HG02973 (cell line): ENCODE data around the gene SLC2A4RG.

Experiments used
- ATAC-seq: cut with Tn5 transposase; IDR thresholded peaks from one replicate; pipeline ENCODE4 v1.9.1; 2021; ENCODE audit warnings: moderate library complexity; ENCODE audit not compliant: unreplicated experiment

SLC2A4RG gene

GRCh38 chr20:63738687-63739129, 868 bp upstream of the SLC2A4RG start:
- ATAC-seq: no peak

DNA sequence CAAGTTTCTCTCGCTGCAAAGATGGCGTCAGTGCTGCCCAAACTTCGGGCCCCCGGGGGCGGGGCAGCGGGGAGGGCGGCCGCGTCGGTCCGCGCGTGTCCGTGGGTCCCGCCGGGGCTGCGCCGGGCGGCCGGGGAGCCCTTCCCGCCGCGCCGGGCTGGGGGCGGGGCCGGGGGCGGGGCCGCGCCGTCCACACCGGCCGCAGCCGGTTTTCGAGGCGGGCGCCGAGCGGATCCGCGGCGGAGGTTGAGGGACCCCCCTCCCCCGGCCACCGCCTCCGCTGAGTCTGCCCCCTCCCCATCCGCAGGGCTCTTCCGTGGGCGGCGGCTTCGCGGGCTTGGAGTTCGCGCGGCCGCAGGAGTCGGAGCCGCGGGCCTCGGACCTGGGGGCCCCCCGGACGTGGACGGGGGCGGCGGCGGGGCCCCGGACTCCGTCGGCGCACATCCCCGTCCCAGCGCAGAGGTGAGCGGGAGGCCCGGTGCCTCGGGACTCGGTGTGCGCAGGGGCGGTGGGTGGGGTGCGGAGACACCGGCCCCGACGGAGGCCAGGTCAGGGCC, 572 bp downstream of the SLC2A4RG start:
- ATAC-seq: peak; percentile 2

DNA sequence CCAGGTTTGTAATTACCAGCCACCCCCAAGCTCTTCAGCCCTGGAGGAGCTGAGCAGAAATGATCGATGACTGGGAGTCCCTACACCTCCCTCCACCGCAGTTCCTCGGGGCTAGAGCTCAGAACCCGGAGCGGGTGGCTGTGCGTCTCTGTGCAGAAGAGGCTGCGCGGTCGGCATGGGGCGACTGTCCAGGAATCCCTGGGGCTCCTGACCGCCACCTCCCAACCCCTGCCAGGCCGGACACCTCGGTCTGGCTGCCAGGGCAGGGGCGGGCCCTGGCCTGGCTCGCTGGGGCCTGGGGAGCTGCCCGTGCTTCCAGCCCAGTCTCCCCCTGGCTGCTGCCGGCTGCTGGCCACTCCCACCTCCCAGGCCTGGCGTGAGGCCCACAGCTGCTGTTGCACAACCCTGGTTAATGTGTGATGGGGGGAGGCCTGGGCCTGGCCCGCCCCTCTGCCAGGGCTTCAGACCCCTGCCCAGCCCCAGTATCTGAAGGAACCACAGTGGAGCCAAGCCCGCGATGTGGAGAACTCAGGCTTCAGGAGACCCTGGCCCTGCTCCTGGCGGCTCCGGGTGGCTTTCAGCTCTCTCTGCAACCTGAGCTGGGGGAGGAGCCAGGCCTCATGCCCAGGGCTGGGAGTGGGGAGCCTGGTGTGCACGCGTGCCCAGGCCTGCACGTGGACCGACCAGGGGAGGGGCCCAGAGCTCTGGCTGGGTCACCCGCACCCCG, 1.2 kb downstream of the SLC2A4RG start:
- no peak for ATAC-seq

- no peak for ATAC-seq
Observed at GRCh38 chr20:63741354-63741675, 1.7 kb downstream of the SLC2A4RG start.

GRCh38 chr20:63741676-63742380, 2.3 kb downstream of the SLC2A4RG start:
- ATAC-seq: no peak

GRCh38 chr20:63742381-63743024, 2.9 kb downstream of the SLC2A4RG start:
- no peak for ATAC-seq

- ATAC-seq: no peak
Observed at GRCh38 chr20:63743210-63743970, 3.8 kb downstream of the SLC2A4RG start.

DNA sequence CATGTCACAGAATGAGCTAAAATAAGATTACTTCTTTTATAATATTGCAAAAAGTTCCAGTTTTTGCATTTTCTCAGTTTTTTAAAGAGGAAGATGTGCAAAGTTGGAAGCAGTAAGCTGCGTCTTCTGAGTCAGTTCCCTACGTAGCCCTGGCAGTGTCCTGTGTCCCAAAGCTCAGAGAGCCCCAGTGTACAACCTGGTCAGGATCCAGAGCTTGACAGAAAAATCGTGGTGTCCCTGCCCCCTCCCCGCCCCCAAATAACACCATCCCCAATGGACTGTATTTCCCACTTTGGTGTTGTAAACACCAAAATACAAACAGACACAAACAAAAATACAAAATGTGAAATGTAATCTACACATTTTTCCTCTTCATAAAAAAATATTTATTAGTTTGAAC, 4.6 kb downstream of the SLC2A4RG start:
- ATAC-seq: no peak

DNA sequence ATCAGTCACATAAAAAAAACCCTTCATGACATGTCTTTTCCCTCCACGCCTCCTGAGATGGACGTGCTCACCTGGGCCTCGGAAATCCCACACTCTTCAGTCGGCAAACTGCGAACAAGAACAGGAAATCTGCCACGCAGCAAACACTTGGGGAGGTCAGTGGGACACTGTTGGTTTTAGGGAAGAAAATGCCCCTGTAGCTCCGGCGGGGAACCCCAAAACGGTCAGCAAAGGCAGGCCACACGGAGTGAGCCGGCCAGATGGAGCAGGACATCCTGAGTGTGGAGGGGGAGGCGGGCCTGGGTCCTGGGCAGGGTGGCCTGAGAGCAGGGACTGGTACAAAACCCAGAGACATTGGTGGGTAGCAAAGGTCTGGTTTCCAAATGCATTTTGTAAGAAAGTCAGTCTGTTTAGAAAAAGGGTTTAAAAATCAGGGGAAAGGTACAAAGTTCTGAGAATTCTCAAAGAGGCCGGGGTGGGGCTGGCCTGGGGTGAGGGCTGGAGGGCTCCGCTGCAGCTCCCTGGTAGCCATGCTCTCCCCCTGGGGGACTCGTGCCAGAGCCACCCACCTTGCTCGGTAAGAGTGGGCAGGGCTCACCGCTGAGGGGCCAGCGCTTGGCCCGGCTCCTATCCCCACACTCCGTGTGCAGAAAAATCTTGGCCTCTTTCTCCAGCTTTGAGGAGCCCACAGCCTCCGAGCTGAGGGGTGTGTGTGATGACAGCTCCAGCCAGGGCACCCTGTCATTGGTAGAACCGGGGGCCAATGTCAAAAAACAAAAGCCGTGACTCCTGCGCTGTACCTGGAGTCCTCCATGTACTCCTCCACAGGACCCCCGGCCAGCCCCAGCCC, 5.2 kb downstream of the SLC2A4RG start:
- no peak for ATAC-seq

DNA sequence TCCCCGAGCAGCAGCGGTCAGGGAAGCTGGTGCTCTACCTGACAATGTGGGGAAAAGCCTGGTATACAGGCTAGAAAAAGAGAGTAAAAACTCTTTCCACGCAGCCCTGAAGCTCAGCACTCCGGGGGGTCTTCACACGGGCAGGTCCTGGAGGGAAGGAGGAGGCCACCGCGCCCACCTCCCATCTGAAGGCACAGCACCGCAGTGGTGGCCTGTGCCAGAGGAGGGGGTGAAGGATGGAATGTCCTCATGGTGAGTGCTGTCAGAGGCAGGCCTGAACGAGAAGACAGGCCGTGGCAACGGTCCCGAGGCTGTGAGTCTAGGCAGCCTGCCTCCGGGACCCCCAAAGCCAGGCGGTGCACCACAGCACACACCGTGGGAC, 5.8 kb downstream of the SLC2A4RG start:
- ATAC-seq: no peak

DNA sequence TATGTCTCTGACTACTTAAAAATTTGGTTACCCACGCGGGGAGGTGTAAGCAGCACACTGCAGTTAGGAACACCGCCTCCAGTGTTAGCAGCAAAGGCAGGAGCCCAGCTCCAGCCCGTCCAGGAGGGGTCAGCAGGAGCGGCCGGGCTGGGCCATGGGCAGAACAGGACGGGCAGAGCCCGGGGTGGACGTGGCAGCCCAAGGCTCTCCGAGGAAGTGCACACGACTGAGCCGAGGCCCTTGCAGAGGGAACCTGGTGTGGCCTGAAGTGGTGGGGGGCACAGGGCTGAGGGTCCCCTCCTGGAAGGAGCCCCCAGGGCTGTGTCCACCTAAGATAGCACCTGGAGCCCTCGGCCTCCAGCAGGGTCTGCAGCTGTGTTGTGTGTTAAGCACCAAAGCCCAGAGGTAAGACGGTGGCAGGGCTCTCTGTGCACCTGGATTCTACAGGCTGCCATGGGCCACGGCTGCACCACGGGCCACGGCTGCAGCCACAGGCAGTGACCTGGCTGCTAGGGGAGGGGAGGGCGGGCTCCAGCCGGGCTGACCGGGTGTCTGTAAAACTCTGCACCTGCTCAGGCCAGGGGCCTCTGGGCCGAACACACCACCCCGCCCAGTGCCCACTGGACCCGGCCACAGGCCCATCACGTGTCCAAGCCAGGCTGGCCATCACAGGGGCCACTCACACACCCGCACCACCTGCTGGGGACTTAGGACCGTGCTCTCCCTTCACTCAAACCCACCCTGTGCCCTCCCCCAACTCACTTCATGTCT, 6.6 kb downstream of the SLC2A4RG start:
- no peak for ATAC-seq

DNA sequence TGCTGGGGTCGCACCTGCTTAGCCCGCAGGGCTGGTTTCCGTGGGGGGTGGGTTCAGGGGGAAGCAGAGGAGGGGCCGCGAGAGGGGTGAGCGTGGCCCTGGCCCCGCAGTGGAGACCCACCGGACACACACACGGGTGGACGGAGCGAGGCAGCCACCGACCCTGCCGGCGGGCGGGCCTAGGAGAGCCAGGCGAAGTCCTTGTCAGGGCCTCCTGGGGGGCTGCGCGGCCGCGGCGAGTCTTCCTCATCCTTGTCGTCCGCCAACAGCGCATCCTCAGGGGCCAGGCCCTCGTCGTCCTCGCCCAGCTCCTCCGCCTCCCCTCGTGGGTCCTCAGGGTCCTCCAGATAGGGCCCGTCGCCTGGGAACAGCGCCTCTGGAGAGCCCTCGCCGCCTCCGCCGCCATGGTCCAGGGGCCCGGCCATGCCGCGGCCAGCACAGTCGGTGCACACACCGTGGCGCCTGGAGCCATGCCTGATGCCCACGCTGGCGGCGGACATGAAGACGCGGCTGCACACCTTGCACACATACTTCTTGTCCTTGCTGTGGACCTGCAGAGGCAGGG, 7.3 kb downstream of the SLC2A4RG start:
- ATAC-seq: no peak

DNA sequence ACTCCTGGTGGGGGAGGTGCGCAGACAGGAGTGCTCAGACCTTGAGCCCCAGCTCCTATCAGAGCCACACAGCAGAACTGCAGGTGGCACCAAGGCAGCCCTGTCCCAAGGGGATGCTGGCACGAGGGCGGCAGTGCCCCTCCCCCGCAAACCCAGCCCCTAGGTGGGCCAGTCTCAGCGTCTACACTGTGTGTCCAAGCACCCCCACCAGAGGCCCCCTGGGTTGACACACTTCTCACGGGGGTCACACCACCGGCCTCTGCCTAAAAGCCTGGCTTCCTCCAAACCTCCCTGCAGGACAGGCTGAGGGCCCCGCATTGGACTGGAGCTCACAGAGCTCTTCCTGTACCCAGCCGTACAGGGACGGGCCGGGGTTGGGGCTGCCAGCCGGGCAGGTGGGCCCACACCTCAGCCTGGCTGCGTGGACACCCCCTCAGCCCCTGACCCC, 8.1 kb downstream of the SLC2A4RG start:
- ATAC-seq: no peak

DNA sequence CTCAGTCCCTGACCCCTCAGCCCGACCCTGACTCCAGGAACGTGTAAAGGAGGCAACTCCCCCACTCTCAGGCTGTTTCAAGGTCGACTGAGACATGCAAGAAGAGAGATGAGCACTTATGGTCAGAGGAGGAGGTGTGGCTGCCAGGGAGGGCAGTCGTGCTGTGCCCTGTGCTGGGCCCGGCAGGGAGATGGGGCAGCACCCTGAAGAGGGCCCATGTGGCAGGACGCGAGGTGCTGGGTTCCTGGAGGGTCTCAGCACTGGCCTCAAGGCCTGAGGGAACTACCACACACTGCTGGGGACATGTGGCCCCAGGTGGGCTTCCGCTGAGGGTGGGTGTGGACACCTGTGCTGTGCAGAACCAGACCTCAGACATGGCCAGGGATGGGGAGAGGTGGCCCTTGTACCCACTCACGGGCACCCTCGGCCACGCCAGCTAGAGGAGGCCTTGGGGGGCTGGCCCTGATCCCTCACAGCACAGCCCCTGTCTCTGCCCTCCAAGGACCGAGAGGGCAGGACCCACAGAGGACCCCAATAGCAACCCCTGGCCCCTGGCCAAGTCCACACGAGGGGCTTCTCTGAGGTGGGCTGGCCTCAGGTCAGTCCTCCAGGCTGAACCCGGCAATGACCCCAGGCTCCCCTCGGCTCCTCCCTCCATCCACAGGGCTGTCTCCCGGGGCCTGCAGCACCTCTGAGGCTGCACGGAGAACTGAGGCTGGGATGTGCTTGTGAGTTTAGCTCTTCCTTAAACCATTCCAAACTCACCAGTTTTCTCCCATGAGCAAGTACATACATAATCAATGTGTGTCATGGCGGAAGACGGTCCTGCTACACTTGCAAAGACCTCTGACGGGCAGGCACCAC, 8.7 kb downstream of the SLC2A4RG start:
- ATAC-seq: no peak

- no peak for ATAC-seq
Observed at GRCh38 chr20:63748934-63749270, 9.3 kb downstream of the SLC2A4RG start.

- ATAC-seq: no peak
Observed at GRCh38 chr20:63749597-63750508, 10.3 kb downstream of the SLC2A4RG start.

DNA sequence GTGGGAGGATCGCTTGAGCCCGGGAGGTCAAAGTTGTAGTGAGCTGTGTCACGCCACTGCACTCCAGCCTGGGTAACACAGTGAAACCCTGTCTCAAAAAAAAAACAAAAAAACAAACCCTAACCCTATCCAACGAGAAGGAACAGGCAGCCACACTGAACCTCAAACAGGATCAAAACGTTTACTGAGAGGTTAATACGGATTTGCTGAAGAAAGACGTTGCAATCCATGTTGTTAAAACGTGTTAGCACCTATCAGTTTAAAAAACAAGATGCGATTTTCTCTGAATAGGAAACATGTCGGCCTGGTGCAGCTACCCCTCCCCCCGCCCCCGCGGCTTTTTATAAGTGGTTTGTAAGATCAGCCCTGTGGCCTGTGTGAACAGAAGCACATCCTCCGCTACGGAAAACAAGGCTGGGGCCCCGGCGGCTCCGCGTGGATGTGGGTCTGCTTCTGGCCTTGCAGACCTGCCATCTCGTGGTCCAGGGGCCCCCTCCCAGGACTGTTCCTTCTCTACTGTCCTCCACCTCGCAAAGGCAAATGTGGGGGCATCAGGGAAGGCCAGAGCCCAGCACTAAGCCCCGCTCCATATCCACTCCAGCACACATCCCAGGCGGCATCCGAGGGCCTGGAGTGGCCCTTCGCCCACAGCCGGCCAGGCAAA, 11.4 kb downstream of the SLC2A4RG start:
- ATAC-seq: no peak
